H1 (cell line): ENCODE data around the gene SLIT3. TPM values are rescaled to one million over a fixed set of nuclear protein-coding genes. Genes with fewer than 3 reads are reported as not detected.

Experiments used
- CTCF ChIA-PET: fragments of 300-600 bp; sonication (Branson Sonifier 250); formaldehyde crosslinking; loops from one replicate; lab custom pipeline; 2021; ENCODE audit not compliant: partially characterized antibody; lab: Charles Lee
- POLR2A ChIA-PET: fragments of 300-600 bp; sonication (Branson Sonifier 250); formaldehyde crosslinking; loops from one replicate; lab custom pipeline; 2021; ENCODE audit warnings: inconsistent platforms; ENCODE audit not compliant: partially characterized antibody; lab: Charles Lee
- DNase-seq, 2 experiments: peaks; one replicate each; pipeline versions ENCODE4 v3.0.0 to v3.0.0-alpha.2; 2010 to 2022; ENCODE audit warnings: low spot score in 2 of 2, low read depth in 1 of 2, mixed read lengths in 1 of 2
- FAIRE-seq: peaks from 2 replicates; lab custom pipeline; 2011; peaks lifted over from hg19 to GRCh38; lab: Jason Lieb, UNC
- H2AFZ ChIP-seq: 2 replicates; pipeline ENCODE4 v1.8.1; 2012; ENCODE audit warnings: low read length, inconsistent platforms
- H2AK5ac ChIP-seq: 2 replicates; pipeline ENCODE4 v1.6.1; 2013; ENCODE audit warnings: low read depth, low read length
- H2BK120ac ChIP-seq: replicated peaks from 2 replicates; pipeline ENCODE3; 2013; ENCODE audit warnings: low read depth, low read length, inconsistent platforms
- H2BK12ac ChIP-seq: 2 replicates; pipeline ENCODE4 v1.6.1; 2013; ENCODE audit warnings: low read depth, low read length
- H2BK15ac ChIP-seq: 2 replicates; pipeline ENCODE4 v1.6.1; 2013; ENCODE audit warnings: low read length
- H2BK20ac ChIP-seq: 2 replicates; pipeline ENCODE4 v1.6.1; 2013; ENCODE audit warnings: low read length
- H2BK5ac ChIP-seq: 2 replicates; pipeline ENCODE4 v1.6.1; 2013; ENCODE audit warnings: low read depth, low read length
- H3K14ac ChIP-seq: 2 replicates; pipeline ENCODE4 v1.6.1; 2013; ENCODE audit warnings: inconsistent platforms; ENCODE audit not compliant: insufficient read length
- H3K18ac ChIP-seq: 2 replicates; pipeline ENCODE4 v1.6.1; 2013; ENCODE audit warnings: low read length; ENCODE audit errors: extremely low read depth
- H3K23ac ChIP-seq: 2 replicates; pipeline ENCODE4 v1.6.1; 2013; ENCODE audit warnings: inconsistent platforms; ENCODE audit not compliant: insufficient read length
- H3K23me2 ChIP-seq: 2 replicates; pipeline ENCODE4 v1.6.1; 2013; ENCODE audit warnings: low read depth, low read length
- H3K27ac ChIP-seq: 2 replicates; pipeline ENCODE4 v1.6.1; 2011; ENCODE audit warnings: low read depth, low read length, inconsistent platforms
- H3K27me3 ChIP-seq, 4 experiments: replicated peaks in 1 of 4; 1 replicate in 1 of 4; 2 replicates in 3 of 4; pipeline versions ENCODE4 v1.6.1 to v1.8.1; 2011 to 2013; ENCODE audit warnings: low read length in 3 of 4, mild to moderate bottlenecking in 3 of 4, inconsistent platforms in 2 of 4, mixed read lengths in 2 of 4, moderate library complexity in 1 of 4; ENCODE audit not compliant: control insufficient read depth in 3 of 4, insufficient read depth in 3 of 4; ENCODE audit errors: extremely low read depth in 1 of 4
- H3K36me3 ChIP-seq, 4 experiments: 2 replicates each; pipeline versions ENCODE4 v1.6.1 to v1.8.1; 2011 to 2013; ENCODE audit warnings: mild to moderate bottlenecking in 4 of 4, low read length in 3 of 4, moderate library complexity in 2 of 4, control low read depth in 1 of 4, inconsistent platforms in 1 of 4; ENCODE audit not compliant: insufficient read depth in 4 of 4, control insufficient read depth in 2 of 4
- H3K4ac ChIP-seq: replicated peaks from 2 replicates; pipeline ENCODE3; 2013; ENCODE audit warnings: low read length, low read depth, mixed read lengths, inconsistent platforms; ENCODE audit not compliant: insufficient read length
- H3K4me1 ChIP-seq, 4 experiments: replicated peaks in 1 of 4; 1 replicate in 1 of 4; 2 replicates in 3 of 4; pipeline versions ENCODE4 v1.6.1 to v1.8.1; 2011 to 2013; ENCODE audit warnings: low read length in 3 of 4, inconsistent platforms in 2 of 4, mixed read lengths in 1 of 4; ENCODE audit not compliant: insufficient read depth in 4 of 4, control insufficient read depth in 3 of 4
- H3K4me2 ChIP-seq, 2 experiments: 2 replicates each; pipeline versions ENCODE4 v1.6.1 to v1.8.1; 2011 to 2013; ENCODE audit warnings: low read depth in 2 of 2, low read length in 2 of 2, control low read depth in 1 of 2, inconsistent platforms in 1 of 2, mild to moderate bottlenecking in 1 of 2; ENCODE audit not compliant: insufficient read depth in 1 of 2
- H3K4me3 ChIP-seq, 4 experiments: fragments of 200-600, 300-600 bp in 1 of 4; sonication (generic), shearing (Covaris generic), sonication (Bioruptor Twin) in 1 of 4; 2 replicates each; pipeline versions ENCODE4 v1.5.1 to v1.8.1; 2011 to 2016; ENCODE audit warnings: low read length in 4 of 4, low read depth in 3 of 4, control low read depth in 2 of 4, inconsistent platforms in 2 of 4, mild to moderate bottlenecking in 2 of 4, mixed read lengths in 1 of 4, moderate library complexity in 1 of 4; ENCODE audit not compliant: insufficient read depth in 2 of 4; ENCODE audit errors: extremely low read depth in 1 of 4
- H3K56ac ChIP-seq: replicated peaks from 2 replicates; pipeline ENCODE3; 2013; ENCODE audit warnings: low read depth, mild to moderate bottlenecking, mixed read lengths, low read length, inconsistent platforms; ENCODE audit not compliant: insufficient read length
- H3K79me1 ChIP-seq: 2 replicates; pipeline ENCODE4 v1.6.1; 2013; ENCODE audit warnings: low read depth, low read length, control low read depth
- H3K79me2 ChIP-seq, 2 experiments: 2 replicates each; pipeline versions ENCODE4 v1.6.1 to v1.8.1; 2012 to 2013; ENCODE audit warnings: low read length in 2 of 2, mild to moderate bottlenecking in 2 of 2, inconsistent platforms in 1 of 2; ENCODE audit not compliant: insufficient read depth in 2 of 2, control insufficient read depth in 1 of 2
- H3K9ac ChIP-seq, 4 experiments: replicated peaks in 1 of 4; 1 replicate in 1 of 4; 2 replicates in 3 of 4; pipeline versions ENCODE4 v1.6.1 to v1.8.1; 2011 to 2013; ENCODE audit warnings: low read depth in 3 of 4, low read length in 3 of 4, control low read depth in 2 of 4, mild to moderate bottlenecking in 2 of 4, moderate library complexity in 2 of 4, inconsistent platforms in 1 of 4; ENCODE audit errors: extremely low read depth in 1 of 4
- H3K9me3 ChIP-seq, 2 experiments: 2 replicates each; pipeline versions ENCODE4 v1.6.1 to v1.8.1; 2012 to 2013; ENCODE audit warnings: mild to moderate bottlenecking in 2 of 2, moderate library complexity in 2 of 2, control low read depth in 1 of 2, inconsistent platforms in 1 of 2, low read depth in 1 of 2, low read length in 1 of 2, mixed read lengths in 1 of 2; ENCODE audit not compliant: insufficient read depth in 2 of 2
- H4K20me1 ChIP-seq, 2 experiments: replicated peaks in 1 of 2; 2 replicates each; pipeline versions ENCODE3 to v1.8.1; 2011 to 2013; ENCODE audit warnings: inconsistent platforms in 2 of 2, low read length in 2 of 2, mild to moderate bottlenecking in 1 of 2; ENCODE audit not compliant: insufficient read depth in 2 of 2, control insufficient read depth in 1 of 2
- H4K5ac ChIP-seq: 2 replicates; pipeline ENCODE4 v1.6.1; 2013; ENCODE audit warnings: low read length, low read depth, mixed read lengths, inconsistent platforms; ENCODE audit not compliant: insufficient read length
- H4K8ac ChIP-seq: 2 replicates; pipeline ENCODE4 v1.8.0; 2013; ENCODE audit warnings: mild to moderate bottlenecking, moderate library complexity, low read length, inconsistent platforms; ENCODE audit not compliant: insufficient read depth; ENCODE audit errors: extremely low read depth
- H4K91ac ChIP-seq: replicated peaks from 2 replicates; pipeline ENCODE3; 2013; ENCODE audit warnings: low read length, mixed read lengths, inconsistent platforms; ENCODE audit not compliant: insufficient read length
- CTBP2 ChIP-seq: IDR thresholded peaks from 2 replicates; pipeline ENCODE4 v1.7.0; 2011; ENCODE audit warnings: borderline replicate concordance, mild to moderate bottlenecking, moderate library complexity, mixed read lengths, low read length; ENCODE audit not compliant: insufficient read depth, insufficient read length
- EGR1 ChIP-seq: IDR thresholded peaks from 2 replicates; pipeline ENCODE4 v1.6.1; 2011; ENCODE audit warnings: low read depth, low read length, borderline replicate concordance
- NANOG ChIP-seq: IDR thresholded peaks from 2 replicates; pipeline ENCODE4 v1.6.1; 2011; ENCODE audit warnings: low read length, low read depth, mild to moderate bottlenecking, inconsistent platforms; ENCODE audit not compliant: insufficient read depth, poor library complexity, severe bottlenecking
- POU5F1 ChIP-seq: IDR thresholded peaks from 2 replicates; pipeline ENCODE4 v1.6.1; 2011; ENCODE audit warnings: low read depth, mild to moderate bottlenecking, low read length, moderate library complexity
- RBBP5 ChIP-seq: IDR thresholded peaks from 2 replicates; pipeline ENCODE4 v1.7.1; 2012; ENCODE audit warnings: low read depth, mild to moderate bottlenecking, inconsistent platforms, low read length, moderate library complexity, borderline replicate concordance
- WGBS, 2 experiments: shearing (Covaris generic) in 1 of 2; methylation state at CpG; one replicate each; pipeline versions ENCODE4 v1.1.6 to v1.1.7; 2013 to 2015; ENCODE audit warnings: low lambda C conversion rate in 2 of 2, mixed read lengths in 2 of 2, inconsistent platforms in 1 of 2, low coverage in 1 of 2, missing lambda C conversion rate in 1 of 2; ENCODE audit not compliant: insufficient replicate concordance in 2 of 2, insufficient coverage in 1 of 2, insufficient read length in 1 of 2; ENCODE audit errors: extremely low coverage in 1 of 2, missing lambda C conversion rate in 1 of 2; 5-methylcytosine and 5-hydroxymethylcytosine counted together
- polyA plus RNA-seq, 7 experiments: library from polyadenylated mRNA; depleted of rRNA in 3 of 7; stranded (reverse) in 5 of 7; unstranded in 2 of 7; fragments of >200 nt in 5 of 7; fragments of 200-250 nt in 2 of 7; gene quantifications; 1 replicate in 5 of 7; 2 replicates in 1 of 7; 4 replicates in 1 of 7; pipeline versions ENCODE4 v1.2.1 to v1.2.3, GENCODE V29; 2011 to 2013; ENCODE audit warnings: missing spikeins in 2 of 7, mixed read lengths in 2 of 7
- total RNA-seq: library from RNA; stranded (reverse); fragmentation: NEBNext Ultra II Directional; extraction: Animal tissue kit (Norgen Biotek cat#: 25700); gene quantifications from 2 replicates; pipeline ENCODE4 v1.2.1, GENCODE V29; 2021

The SLIT3 gene
- total and polyA plus RNA-seq, 2 of the 8 experiments (the other 6 are each of a cell fraction or from before 2014, with no cell fraction given): 1.1 to 1.2 TPM

DNA sequence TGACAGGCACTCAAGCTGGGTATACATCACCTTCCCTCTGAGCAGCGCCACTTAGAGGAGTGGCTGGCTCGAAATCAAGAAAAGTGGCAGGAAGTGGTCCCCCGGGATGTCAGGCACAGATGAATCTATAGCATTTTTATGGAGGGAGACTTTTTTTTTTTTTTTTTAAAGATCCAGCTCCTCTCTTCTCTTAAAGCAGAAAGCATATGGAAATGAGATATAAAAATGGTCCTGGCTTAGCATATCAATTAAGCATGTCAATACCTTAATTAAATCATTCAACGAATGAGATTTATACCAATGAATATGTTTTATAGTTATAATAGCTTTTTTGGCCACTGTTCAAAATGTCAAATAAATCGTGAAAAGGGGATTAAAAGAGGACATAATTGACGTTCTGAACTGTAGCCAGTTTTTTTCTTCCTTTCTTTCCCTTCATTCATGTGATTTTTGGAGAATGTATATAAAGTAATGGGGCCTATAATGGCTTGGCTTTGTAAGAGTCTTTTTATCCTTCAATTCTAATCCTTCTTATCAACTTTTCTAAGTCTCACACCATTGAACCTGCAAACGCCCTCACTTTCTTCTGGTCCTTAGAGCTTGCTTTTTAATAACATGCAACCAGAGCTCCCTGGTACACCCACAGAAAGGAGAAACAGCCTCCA, 402.6 kb downstream of the SLIT3 start:
- no peak overlapping the region for H4K91ac ChIP-seq
- POLR2A ChIA-PET: no interaction called here

More for the DNA sequence above, 402.6 kb downstream of the SLIT3 start:
- Histone ChIP-seq H3K23me2 (0 out of 2 replicates have a peak, but pooled peaks cover 2% of the 10 kb centered on the region), H3K4ac (no peak overlapping the region), H2BK5ac (no peak overlapping the region), H2AFZ (no peak overlapping the region), H3K36me3 (no peaks in the 10 kb centered on the region), H3K4me2 (no peak overlapping the region), H3K14ac (no peak overlapping the region), H3K18ac (no peak overlapping the region)
- CTCF ChIA-PET: interaction anchor here (0.6 to 1.7 kb wide), 6 partner anchors 12 to 194 kb away, joined by 3 to 5 read pairs (median 3); no protein-coding TSS in a partner anchor
- TF ChIP-seq POU5F1 (no peak), NANOG (no peak), RBBP5 (no peak), CTBP2 (no peak), EGR1 (no peak)
- TF ChIP-seq, all 59 proteins: peak for 0
- H3K9me3 ChIP-seq: no peaks in the 10 kb centered on the region
- H2BK20ac ChIP-seq: no peak overlapping the region
- peaks cover 0 to 2% (median under 1%) of the 10 kb centered on the region in 4 experiments; a peak in 3 of 7 replicates for H3K4me1 ChIP-seq
- no peaks in the 10 kb centered on the region; the same call in 1 of the 2 replicates for H3K79me1 ChIP-seq
- no peak for DNase-seq
- 86% methylated on average over 7 of the region's 7 CpGs; no CpG with 5 or more reads in 1 of the 2 experiments for WGBS, 2 experiments
- no peak overlapping the region for H2BK12ac ChIP-seq
- no peak overlapping the region for H3K23ac ChIP-seq
- H4K8ac ChIP-seq: no peak overlapping the region
- no peak overlapping the region for H4K5ac ChIP-seq
- H3K27me3 ChIP-seq: no peaks in the 10 kb centered on the region
- H3K27ac ChIP-seq: no peak overlapping the region
- no peaks in the 10 kb centered on the region for H4K20me1 ChIP-seq
- H2BK15ac ChIP-seq: no peak overlapping the region
- no peak overlapping the region for H3K4me3 ChIP-seq
- no peak overlapping the region for H2BK120ac ChIP-seq
- H2AK5ac ChIP-seq: no peak overlapping the region
- no peak for FAIRE-seq
- H3K9ac ChIP-seq: no peak overlapping the region
- no peak overlapping the region for H3K56ac ChIP-seq
- no peaks in the 10 kb centered on the region for H3K79me2 ChIP-seq
